Hepatocyte (in vitro differentiated cells): Measurements from ENCODE around the gene GLYATL3.

Experiments used
- CTCF ChIP-seq: fragments of 200-600 bp; sonication (generic); IDR thresholded peaks from 2 replicates; pipeline ENCODE4 v1.5.1; 2016; ENCODE audit warnings: antibody characterized with exemption, mild to moderate bottlenecking; ENCODE audit not compliant: poor library complexity
- EZH2 ChIP-seq: fragments of 200-600 bp; sonication (generic); IDR thresholded peaks from 2 replicates; pipeline ENCODE4 v1.6.1; 2016; ENCODE audit warnings: antibody characterized with exemption, mild to moderate bottlenecking, borderline replicate concordance
- EZH2phosphoT487 ChIP-seq: fragments of 200-600 bp; sonication (generic); IDR thresholded peaks from one replicate; pipeline ENCODE4 v1.6.1; 2018; ENCODE audit warnings: antibody characterized with exemption, mild to moderate bottlenecking, low read depth, moderate library complexity; ENCODE audit not compliant: unreplicated experiment, severe bottlenecking

DNA sequence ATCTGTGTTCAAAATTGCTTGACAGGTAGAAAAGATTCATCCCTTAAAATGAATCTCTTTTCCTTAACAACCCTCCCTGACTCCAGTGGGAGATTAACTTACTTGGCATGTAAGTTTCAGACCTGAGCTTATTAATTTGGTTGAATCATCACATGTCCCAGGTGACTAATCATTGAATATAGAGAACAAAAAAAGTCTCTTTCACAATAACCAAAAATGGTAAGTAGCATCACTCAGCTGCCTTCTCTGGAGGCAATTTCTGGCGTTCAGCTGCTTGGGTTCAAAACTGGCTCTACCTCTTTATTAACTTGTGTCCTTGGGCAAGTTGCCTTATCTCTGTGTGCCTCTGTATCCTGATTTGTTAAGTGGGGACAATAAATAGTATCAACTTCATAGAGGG lies 53.7 kb downstream of the GLYATL3 start:
- TF ChIP-seq EZH2 (no peak), CTCF (no peak), EZH2phosphoT487 (no peak)
